Rectal smooth muscle tissue (tissue), 1 donor: ENCODE results near the gene SLA2.
"Not testable (repeated sequence)": the region's sequence is repeated elsewhere in the genome, so short reads cannot be mapped to it uniquely, and the experiment has no call there.

Experiments
- H3K27ac ChIP-seq: one replicate; pipeline ENCODE4 v1.7.0; 2013; ENCODE audit warnings: low read depth, low read length, inconsistent platforms
- H3K27me3 ChIP-seq: one replicate; pipeline ENCODE4 v1.7.0; 2013; ENCODE audit warnings: low read length; ENCODE audit not compliant: control insufficient read depth, insufficient read depth
- H3K36me3 ChIP-seq: one replicate; pipeline ENCODE4 v1.7.0; 2013; ENCODE audit warnings: low read length; ENCODE audit not compliant: control insufficient read depth, insufficient read depth
- H3K4me1 ChIP-seq: one replicate; pipeline ENCODE4 v1.7.0; 2013; ENCODE audit warnings: low read length; ENCODE audit not compliant: control insufficient read depth, insufficient read depth
- H3K4me3 ChIP-seq: one replicate; pipeline ENCODE4 v1.7.0; 2013; ENCODE audit warnings: low read length
- H3K9ac ChIP-seq: one replicate; pipeline ENCODE4 v1.7.0; 2013; ENCODE audit warnings: low read length

Gene SLA2

DNA sequence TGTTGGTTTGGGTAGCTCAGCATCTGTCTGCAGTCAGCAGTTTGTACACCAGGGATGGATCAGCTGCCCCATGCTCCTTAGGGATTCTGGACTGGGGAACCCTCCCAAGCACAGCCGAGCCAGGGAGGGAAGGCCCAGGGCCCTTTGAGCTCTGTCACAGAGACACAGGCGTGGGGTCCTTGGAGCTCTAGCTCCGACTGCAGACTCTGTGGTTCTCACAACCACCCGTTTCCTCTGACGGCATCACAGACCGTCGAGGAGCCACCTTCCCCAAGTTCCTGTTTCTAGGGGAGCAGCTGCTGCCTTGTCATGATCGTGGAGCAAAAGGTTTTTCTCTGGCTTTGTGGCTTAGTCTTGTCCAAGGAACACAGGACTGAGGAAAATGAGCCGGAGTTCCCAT is at the start of gene SLA2:
TSS of gene SLA2 (minus strand) at position 199 of the 400 bp plus-strand sequence. CDS start 4,861 bp downstream, outside the sequence.
- H3K27ac ChIP-seq: no peak within 1 kb of the TSS
- H3K4me1 ChIP-seq: no peaks in the 10 kb centered on the region
- H3K27me3 ChIP-seq: no peaks in the 10 kb centered on the region
- H3K9ac ChIP-seq: no peak within 1 kb of the TSS
- H3K36me3 ChIP-seq: no peaks in the 10 kb centered on the region
- H3K4me3 ChIP-seq: peak within 1 kb of the TSS; percentile 35

- H3K27me3 ChIP-seq, H3K4me1 ChIP-seq, H3K27ac ChIP-seq, H3K36me3 ChIP-seq, H3K4me3 ChIP-seq, H3K9ac ChIP-seq: not testable (repeated sequence)
These were observed 49.5 kb upstream of the SLA2 start for GRCh38 chr20:36695467-36695866.

- Histone ChIP-seq H3K4me3 (no peak overlapping the region), H3K36me3 (peaks cover 4% of the 10 kb centered on the region), H3K4me1 (no peaks in the 10 kb centered on the region), H3K27me3 (no peaks in the 10 kb centered on the region), H3K27ac (no peak overlapping the region), H3K9ac (no peak overlapping the region)
These were observed 42.6 kb upstream of the SLA2 start for GRCh38 chr20:36688630-36689029.

- Histone ChIP-seq H3K4me1 (no peaks in the 10 kb centered on the region), H3K36me3 (peaks cover 4% of the 10 kb centered on the region), H3K9ac (no peak overlapping the region), H3K4me3 (no peak overlapping the region), H3K27ac (no peak overlapping the region), H3K27me3 (no peaks in the 10 kb centered on the region)
These were observed 41.9 kb upstream of the SLA2 start for GRCh38 chr20:36687850-36688249.

DNA sequence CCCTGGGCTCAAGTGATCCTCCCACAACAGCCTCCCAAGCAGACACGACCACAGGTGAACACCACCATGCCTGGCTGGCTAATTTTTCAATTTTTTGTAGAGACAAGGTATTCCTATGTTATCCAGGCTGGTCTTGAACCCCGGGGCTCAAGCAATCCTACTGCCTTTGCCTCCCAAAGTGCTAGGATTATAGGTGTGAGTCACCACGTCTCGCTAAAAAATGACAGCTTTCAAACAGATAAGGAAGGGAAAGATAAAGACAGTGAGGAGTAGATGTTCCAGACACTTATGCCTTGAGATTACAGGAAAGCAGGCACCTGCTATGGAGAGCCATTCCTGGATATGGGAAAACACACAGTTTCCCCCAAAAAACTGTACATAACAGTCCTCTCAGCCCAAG is 40.9 kb upstream of the SLA2 start:
- H3K36me3 ChIP-seq: peaks cover 2% of the 10 kb centered on the region
- H3K27ac ChIP-seq: no peak overlapping the region
- no peaks in the 10 kb centered on the region for H3K4me1 ChIP-seq
- no peak overlapping the region for H3K9ac ChIP-seq
- no peaks in the 10 kb centered on the region for H3K27me3 ChIP-seq
- H3K4me3 ChIP-seq: no peak overlapping the region

DNA sequence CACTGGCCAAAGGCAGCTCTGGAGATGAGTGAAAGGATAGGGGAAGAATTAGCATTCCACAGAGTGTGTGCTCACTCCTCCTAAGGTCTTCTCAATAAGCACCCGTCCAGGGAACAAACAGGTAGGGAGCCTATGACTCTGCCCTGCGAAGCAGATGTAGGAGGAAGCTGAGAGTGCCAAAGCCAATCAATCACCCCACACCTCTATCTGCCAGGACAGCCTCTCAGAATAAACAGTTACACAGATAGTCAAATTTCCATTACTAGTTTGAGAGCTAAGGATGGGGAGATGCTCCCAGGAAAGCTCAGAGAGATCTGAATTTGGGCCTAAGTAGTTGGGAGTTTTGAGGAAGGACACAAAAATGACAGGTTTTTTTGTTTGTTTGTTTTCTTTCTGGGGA is 40.5 kb upstream of the SLA2 start:
- peaks cover 2% of the 10 kb centered on the region for H3K36me3 ChIP-seq
- no peak overlapping the region for H3K27ac ChIP-seq

DNA sequence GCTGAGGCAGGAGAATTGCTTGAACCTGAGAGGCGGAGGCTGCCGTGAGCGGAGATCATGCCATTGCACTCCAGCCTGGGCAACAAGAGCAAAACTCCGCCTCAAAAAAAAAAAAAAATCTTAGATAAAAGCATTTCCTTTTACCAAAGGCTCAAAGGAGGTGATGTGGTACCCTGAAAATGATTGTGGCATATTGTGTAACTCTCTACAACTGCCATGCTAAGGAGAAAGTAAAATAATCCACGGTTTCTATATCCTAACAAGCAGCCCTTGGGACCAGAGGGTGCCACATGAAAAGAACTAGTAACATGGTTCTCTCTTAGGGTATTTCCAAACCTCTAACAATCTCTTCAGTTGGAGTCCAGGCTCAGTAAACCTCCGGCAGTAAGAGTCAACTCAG is 38.8 kb upstream of the SLA2 start:
- no peaks in the 10 kb centered on the region for H3K27me3 ChIP-seq
- no peak overlapping the region for H3K9ac ChIP-seq
- H3K27ac ChIP-seq: no peak overlapping the region
- H3K4me3 ChIP-seq: no peak overlapping the region
- peaks cover 6% of the 10 kb centered on the region for H3K36me3 ChIP-seq
- H3K4me1 ChIP-seq: no peaks in the 10 kb centered on the region

More for the DNA sequence above, 40.5 kb upstream of the SLA2 start:
- H3K4me1 ChIP-seq: no peaks in the 10 kb centered on the region
- H3K4me3 ChIP-seq: no peak overlapping the region
- H3K27me3 ChIP-seq: no peaks in the 10 kb centered on the region
- no peak overlapping the region for H3K9ac ChIP-seq

DNA sequence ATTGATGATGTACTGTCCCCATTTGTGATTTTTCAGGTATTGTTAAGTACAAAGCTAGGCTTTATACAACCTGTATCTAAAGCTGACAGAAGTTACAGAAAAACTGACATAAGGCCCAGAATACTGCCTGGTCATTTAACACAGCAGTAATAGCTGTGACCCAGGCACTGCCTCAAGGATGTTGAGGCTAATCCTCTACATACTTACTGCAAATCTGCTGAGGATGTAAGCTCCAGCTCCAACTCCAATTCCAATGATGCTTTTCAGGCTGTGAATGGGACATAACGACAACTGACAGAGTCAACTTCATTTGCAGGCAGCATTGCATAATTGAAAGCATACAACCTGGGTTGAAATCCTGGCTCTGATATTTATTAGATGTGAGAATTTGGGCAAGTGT is 36.3 kb upstream of the SLA2 start:
- Histone ChIP-seq H3K27me3 (no peaks in the 10 kb centered on the region), H3K4me3 (no peak overlapping the region), H3K36me3 (peaks cover 7% of the 10 kb centered on the region), H3K9ac (no peak overlapping the region), H3K4me1 (no peaks in the 10 kb centered on the region), H3K27ac (no peak overlapping the region)

- Histone ChIP-seq H3K4me1 (no peaks in the 10 kb centered on the region), H3K4me3 (no peak overlapping the region), H3K9ac (no peak overlapping the region), H3K27me3 (no peaks in the 10 kb centered on the region), H3K27ac (no peak overlapping the region), H3K36me3 (peaks cover 7% of the 10 kb centered on the region)
These were observed 31.4 kb upstream of the SLA2 start for GRCh38 chr20:36677422-36677771.

GRCh38 chr20:36676701-36677421 is 30.9 kb upstream of the SLA2 start:
- Histone ChIP-seq H3K27me3 (no peaks in the 10 kb centered on the region), H3K4me3 (no peak overlapping the region), H3K27ac (no peak overlapping the region), H3K9ac (no peak overlapping the region), H3K4me1 (no peaks in the 10 kb centered on the region), H3K36me3 (peaks cover 7% of the 10 kb centered on the region)

- H3K27me3 ChIP-seq, H3K27ac ChIP-seq, H3K4me3 ChIP-seq, H3K9ac ChIP-seq, H3K4me1 ChIP-seq, H3K36me3 ChIP-seq: not testable (repeated sequence)
These were observed 29.5 kb upstream of the SLA2 start for GRCh38 chr20:36675545-36675944.

DNA sequence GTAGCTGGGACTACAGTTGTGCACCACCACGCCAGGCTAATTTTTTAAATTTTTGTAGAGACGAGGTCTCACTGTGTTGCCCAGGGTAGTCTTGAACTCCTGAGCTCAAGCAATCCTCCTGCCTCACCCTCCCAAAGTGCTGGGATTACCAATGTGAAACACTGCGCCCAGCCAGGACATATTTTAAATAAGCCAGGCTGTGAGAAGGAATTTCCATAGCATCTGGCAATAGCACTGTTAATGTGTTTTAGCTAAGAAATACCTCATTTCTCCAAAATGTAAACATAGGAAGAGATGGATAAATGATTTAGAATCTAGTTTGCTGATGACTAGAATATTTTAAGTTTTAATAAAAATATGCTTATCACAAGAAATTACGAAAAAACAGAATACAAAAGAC is 27.0 kb upstream of the SLA2 start:
- Histone ChIP-seq H3K9ac (no peak overlapping the region), H3K4me1 (no peaks in the 10 kb centered on the region), H3K27ac (no peak overlapping the region), H3K36me3 (peaks cover 3% of the 10 kb centered on the region), H3K4me3 (no peak overlapping the region), H3K27me3 (no peaks in the 10 kb centered on the region)

GRCh38 chr20:36670665-36671357 is 24.8 kb upstream of the SLA2 start:
- no peaks in the 10 kb centered on the region for H3K27me3 ChIP-seq

More at GRCh38 chr20:36670665-36671357, 24.8 kb upstream of the SLA2 start:
- H3K27ac ChIP-seq: no peak overlapping the region
- peaks cover 3% of the 10 kb centered on the region for H3K36me3 ChIP-seq
- H3K4me3 ChIP-seq: no peak overlapping the region
- H3K9ac ChIP-seq: no peak overlapping the region
- no peaks in the 10 kb centered on the region for H3K4me1 ChIP-seq
